ENCODE measurements around the gene TTYH1.

Gene TTYH1

DNA sequence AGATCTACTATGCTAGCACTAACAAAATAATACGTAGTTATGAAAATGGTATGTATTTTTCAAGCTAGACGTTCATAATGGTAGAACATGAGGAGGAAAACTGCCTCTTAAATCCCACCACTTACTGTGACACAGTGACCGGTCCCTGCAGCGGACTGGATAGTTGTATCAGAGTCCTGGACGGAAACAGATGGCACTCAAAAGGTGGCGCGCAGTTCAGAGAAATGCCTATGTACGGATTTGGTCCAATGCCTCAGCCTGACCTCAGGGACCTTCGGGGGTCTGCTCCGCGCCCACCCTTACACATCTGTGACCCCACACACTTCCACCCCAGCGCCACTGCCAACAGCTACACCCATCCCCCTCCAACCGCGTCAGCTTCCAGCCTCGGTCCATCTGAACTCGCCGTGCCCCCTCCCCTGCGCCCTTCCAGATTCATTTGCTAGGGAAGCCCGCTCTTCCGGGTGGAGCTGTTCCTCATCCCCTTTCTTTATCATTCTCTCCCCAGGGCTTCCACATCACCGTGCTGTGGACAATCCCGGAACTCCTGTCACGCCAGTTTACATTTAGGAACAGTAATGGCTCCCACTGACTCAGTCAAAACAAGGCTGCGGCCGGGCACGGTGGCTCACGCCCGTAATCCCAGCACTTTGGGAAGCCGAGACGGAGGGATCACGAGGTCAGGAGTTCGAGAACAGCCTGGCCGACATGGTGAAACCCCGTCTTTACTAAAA is 32.9 kb downstream of the TTYH1 start:
- DNase-seq, result peak; percentile 53

DNA sequence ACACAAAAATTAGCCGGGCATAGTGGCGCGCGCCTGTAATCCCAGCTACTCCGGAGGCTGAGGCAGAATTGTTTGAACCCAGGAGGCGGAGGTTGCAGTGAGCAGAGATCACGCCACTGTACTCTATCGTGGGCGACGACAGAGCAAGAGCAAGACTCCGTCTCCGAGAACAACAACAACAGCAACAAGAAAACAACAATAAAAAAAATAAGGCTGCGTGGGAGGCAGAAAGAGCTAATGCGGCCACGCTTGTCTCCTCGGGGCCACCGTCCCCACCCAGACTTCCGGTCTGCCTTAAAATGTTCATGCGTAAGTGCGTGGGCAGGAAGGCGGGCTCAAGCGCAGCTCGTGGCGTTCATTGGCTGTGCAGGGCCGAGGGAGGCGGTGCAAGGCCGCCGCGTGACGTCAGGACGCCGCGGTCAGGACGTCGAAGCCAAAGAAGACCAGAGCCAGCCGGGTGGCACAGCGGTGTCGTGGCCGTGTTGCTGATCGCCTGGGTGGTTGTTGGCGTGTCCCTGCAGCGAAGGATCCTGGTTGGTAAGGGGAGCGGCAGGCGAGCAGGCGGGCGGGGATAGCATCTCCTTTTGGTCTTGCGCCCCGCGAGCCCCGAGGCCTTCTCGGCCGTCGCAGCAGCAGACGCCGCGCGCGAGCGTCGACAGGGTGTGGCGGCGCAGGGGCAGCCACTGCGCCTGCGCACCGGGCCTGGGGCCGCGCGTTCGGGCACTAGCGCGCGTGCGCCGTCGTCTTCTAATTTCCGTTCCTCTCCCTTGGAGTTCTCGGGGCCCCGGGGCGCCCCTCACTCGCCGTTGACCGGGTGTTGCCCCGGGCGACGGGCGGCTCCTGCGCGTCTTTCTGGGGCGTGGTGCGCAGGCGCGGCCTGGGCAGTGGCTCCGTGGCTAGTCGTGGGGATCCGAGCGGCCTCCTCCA is 33.8 kb downstream of the TTYH1 start, which contains the start of gene LENG8:
TSS of gene LENG8 (plus strand) at position 426 of the 927 bp plus-strand sequence. CDS start 2,146 bp downstream, outside the sequence.
- peak; percentile 97 for DNase-seq

DNA sequence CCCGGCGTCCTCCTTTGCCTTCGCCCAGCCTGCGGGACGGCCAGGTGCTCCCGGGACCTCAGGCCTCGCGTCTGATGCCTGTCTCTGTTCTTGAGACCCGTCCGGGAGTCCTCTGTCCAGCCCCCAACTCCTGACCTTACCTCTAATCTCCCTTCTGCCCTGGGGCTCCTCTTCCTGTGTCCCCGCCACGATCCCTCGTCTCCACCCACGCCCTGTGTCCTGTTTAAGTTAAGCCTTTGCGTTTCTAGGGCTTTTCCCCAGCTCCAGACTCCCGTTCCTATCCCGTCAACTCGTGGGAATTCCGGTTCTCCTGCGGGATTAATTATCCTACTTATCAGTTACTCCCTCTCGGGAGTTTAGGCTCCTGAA is 34.4 kb downstream of the TTYH1 start:
- DNase-seq, result no peak

DNA sequence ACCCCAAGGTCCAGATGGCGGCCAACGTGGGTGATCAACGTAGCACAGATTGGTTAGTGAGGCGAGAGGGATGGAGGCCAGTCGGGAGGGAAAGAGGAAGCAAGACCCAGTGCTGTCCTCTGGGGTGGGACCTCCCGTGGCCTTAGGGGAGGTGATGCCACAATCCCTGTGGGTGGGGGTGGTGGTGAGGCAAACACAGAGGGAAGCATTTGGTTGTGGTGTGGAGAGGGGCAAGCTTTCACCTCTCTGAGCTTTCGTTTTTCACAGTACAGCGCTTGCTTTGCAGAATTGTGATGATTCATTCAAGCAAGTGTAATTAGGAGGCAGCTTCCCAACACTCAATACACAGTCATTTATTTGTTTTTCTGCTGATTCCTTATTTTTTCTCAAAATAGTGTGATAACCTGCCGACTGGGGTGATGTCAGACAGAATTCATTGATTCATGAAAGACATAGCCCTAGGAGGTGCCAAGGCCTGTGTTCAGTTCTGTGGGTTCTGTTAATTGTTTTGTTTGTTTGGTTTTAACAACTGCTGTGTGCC is 36.1 kb downstream of the TTYH1 start:
- DNase-seq, result no peak

DNA sequence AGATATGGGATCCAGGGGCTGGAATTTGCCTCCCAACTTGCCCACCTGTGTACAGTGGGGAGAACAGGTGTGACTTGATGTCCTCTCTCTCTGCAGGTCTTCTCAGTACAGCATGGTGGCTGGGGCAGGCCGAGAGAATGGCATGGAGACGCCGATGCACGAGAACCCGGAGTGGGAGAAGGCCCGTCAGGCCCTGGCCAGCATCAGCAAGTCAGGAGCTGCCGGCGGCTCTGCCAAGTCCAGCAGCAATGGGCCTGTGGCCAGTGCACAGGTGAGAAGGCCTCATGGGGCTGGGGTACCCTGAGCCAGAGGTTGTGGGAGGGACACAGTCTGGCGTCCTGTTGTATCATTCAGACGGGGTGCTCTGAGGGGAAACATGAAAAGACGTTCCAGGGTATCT is 36.7 kb downstream of the TTYH1 start:
- no peak for DNase-seq

DNA sequence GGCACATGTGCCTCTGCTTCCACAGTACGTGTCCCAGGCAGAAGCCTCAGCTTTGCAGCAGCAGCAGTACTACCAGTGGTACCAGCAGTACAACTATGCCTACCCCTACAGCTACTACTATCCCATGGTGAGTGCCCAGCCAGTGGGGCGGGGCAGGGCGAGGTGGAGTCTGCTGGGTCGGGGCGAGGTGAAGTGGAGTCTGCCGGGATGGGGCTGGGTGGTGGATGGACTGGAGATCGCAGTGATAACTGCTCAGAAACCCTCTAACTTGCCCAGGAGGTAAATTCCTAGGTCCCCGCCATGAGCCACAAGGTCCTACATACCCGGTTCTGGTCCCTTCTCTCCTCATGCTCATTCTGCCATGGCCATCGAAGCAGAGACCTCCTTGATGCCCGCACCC is 37.4 kb downstream of the TTYH1 start:
- DNase-seq, result no peak

DNA sequence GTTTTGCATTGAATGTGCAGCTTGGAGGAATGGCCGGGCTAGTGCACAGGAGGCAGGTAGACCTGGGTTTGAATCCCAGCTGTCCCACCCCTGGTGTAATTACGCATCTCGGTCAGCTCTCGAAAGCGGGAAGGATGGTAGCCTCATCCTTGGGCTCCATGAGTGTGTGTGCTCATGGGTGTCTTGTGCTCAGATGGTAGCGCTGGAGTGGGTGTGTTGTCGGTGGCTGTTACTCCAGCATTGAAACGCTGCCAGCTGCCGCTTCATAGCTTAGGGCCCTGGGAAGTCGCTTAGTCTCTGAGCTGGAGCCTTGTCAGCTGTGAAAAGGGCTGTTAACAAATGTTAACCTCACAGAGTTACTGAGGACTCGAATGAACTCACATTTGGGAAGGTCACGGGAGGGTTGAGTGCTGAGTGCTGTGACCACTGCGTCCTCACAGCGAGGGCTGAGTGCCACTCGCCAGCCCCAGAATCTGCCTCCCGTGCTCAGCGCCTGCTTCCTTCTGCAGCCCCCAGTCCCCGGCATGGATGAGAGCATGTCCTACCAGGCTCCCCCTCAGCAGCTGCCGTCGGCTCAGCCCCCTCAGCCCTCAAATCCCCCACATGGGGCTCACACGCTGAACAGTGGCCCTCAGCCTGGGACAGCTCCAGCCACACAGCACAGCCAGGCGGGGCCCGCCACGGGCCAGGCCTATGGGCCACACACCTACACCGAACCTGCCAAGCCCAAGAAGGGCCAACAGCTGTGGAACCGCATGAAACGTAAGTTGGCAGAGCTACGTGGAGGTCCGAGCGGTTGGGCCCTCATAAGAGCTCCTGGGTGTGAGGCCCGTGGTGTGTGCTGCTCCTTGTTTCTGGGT is 38.9 kb downstream of the TTYH1 start:
- no peak for DNase-seq

DNA sequence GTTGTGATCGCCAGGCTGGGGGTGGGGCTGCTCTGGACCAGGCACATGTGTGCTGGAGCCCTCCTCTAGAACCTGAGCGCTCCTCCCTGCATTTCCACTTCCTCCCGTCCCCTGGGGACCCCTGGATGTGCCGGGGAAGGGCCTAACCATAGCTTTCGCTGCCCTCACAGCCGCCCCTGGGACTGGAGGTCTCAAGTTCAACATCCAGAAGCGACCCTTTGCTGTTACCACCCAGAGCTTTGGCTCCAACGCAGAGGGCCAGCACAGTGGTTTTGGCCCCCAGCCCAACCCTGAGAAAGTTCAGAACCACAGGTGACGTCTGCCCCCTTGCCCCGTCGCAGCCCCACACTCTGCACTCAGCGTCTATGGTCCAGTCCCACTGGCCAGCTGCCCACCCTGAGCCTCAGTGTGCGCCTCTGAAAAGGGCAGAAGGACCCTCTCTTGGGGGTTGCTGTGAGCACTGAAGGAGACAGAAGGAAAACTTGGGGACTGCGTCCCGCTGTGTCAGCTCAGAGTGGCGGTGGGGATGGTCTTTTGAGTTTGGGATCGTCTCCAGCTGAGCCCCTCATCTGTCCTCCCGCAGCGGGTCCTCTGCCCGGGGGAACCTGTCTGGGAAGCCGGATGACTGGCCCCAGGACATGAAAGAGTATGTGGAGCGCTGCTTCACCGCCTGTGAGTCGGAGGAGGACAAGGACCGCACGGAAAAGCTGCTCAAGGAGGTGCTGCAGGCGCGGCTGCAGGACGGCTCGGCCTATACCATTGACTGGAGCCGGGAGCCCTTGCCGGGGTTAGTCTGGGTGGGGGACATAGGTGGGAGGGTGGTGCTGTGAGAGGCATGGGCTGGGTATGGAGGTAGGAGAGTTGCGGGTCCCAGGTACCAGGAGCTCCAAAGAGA is 39.8 kb downstream of the TTYH1 start:
- no peak for DNase-seq

DNA sequence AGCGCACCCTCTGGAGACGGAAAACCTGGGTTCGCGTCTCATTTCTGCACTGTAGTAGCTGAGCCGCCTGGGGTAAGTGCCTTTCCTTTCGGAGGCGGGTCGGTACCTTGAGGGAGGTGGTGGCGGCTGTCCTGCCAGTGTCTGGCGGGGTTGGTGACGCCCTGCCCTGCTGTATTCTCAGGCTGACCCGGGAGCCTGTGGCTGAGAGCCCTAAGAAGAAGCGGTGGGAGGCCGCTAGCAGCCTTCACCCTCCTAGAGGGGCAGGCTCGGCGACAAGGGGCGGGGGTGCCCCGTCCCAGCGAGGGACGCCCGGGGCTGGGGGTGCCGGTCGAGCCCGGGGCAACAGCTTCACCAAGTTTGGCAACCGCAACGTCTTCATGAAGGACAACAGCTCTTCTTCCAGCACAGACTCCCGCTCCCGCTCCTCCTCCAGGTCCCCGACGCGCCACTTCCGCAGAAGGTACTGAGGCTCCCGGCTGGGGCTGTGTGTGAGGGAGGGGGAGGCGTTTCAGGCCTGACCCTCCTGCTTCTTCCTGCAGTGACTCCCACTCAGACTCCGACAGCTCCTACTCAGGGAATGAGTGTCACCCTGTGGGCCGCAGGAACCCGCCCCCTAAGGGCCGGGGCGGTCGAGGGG is 40.6 kb downstream of the TTYH1 start:
- DNase-seq, result no peak

DNA sequence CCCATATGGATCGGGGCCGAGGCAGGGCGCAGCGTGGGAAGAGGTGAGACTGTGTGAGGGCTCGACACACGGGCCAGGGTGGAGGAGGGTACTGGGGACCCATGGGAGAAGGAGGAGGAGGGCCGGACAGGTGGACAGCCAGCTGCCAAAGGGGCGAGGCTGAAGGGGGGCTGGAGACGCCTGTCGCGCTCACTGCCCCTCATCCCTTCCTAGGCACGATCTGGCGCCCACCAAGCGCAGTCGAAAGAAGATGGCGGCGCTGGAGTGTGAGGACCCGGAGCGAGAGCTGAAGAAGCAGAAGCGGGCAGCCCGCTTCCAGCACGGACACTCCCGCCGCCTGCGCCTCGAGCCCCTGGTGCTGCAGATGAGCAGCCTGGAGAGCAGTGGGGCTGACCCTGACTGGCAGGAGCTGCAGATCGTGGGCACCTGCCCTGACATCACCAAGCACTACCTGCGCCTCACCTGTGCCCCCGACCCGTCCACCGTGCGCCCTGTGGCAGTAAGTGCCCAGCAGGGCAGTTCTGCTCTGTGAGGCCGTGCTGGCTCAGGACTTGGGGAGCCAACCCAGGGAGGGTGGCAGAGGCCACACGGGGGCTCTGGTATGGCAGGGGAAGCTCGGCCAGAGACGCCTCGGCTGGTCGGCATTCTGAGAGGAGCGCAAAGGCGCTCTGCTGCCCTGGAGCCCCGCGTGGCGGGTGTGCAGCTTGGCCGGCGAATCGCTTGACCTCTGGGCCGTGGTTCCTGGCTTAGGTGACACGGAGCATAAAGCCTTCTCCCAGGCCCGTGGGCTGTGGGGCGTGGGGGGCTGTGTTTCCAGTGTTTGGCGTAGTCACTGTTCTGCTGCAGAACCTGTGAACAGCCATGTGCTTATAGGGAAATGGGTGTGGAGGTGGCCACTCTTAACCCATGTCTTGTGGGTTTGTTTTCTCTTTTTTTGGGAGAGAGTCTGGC is 41.4 kb downstream of the TTYH1 start:
- DNase-seq, result no peak

DNA sequence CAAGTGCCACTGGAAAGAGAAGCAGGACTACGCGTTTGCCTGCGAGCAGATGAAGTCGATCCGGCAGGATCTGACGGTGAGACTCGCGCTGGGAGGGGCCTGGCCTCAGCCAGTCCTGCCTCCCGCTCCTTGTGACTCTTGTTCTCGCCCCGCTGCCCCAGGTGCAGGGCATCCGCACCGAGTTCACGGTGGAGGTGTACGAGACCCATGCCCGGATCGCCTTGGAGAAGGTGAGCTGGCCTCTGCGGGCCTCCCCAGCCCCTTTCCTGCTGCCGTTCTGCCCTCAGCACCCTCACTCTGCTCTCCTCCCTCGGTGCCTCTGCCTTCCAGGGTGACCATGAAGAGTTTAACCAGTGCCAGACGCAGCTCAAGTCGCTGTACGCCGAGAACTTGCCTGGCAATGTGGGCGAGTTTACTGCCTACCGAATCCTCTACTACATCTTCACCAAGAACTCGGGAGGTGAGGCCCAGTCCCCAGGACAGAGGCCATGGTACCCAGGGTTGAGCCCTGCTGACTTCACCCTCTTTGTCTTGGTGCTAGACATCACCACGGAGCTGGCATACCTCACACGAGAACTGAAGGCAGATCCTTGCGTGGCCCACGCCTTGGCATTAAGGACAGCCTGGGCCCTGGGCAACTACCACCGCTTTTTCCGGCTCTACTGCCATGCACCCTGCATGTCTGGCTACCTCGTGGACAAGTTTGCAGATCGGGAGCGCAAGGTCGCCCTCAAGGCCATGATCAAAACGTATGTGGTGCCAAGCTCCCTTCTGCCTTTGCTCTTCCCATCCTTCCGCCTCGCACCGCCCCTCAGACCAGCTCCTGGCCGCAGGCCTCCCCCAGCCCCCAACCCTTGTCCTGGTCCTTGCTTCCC is 42.7 kb downstream of the TTYH1 start:
- no peak for DNase-seq

DNA sequence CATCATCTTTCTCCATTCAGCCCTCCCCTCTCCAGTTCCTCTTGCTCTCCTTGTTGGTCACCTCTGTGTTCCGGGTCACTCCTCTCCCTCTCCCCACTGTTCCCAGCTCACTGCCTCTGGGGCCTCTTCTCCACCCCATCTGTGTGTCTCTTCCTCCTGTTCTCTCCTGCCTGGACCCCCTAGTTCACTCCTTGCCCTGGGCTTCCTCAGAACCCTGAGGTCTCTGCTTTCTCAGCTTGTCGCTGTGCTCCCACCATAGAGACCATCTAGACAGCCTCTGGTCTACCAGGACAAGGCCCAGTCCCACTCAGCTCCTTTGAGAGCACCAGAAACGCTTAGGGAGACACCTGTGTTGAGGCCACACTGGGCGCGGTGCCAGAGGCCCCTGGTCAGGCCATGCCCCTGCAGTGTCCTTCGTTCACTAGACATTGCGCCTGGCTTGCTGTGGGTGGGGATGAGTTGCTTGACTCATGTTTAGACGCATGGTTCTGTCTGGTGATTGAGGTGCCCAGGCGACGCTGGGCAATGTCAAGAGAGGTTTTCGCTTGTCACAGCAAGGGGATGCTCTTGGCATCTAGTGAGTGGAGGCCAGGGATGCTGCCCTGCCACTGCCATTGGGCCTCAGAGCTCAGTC is 43.5 kb downstream of the TTYH1 start:
- no peak for DNase-seq

DNA sequence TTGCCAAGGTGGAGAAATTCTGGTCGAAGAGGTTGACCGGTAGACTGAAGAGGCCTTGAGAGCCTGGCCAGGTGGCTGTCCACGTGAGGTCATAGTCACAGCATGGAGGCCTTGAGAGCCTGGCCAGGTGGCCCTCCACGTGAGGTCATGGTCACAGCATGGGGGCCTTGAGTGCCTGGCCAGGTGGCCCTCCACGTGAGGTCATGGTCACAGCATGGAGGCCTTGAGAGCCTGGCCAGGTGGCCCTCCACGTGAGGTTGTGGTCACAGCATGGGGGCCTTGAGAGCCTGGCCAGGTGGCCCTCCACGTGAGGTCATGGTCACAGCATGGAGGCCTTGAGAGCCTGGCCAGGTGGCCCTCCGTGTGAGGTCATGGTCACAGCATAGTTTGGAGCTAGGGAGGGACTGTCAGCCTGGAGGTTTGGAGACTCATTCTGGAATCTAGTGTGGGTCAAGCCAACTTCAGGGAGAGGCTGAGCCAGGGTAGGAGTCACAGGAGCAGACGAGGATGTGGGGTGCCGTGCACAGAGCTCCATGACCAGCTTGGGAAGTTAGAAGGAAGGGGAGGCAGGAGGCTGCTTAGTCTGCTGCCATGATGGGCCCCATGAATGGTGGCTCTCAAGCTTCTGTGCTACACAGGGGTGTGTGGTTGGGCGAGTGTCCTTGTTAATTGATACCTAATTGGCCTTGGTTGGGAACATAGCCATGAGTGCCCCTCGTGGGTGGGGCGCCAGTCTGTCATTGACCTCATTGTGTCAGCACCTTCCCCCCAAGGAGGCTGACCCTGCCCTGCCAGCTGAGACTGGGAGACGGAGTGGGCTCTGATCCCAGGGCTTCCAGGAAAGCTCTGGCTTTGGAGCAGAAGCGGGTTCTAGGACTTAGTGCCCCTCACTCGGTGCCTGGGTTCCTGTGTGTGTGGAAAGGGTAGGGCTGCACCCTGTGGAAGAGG is 44.3 kb downstream of the TTYH1 start:
- no peak for DNase-seq

DNA sequence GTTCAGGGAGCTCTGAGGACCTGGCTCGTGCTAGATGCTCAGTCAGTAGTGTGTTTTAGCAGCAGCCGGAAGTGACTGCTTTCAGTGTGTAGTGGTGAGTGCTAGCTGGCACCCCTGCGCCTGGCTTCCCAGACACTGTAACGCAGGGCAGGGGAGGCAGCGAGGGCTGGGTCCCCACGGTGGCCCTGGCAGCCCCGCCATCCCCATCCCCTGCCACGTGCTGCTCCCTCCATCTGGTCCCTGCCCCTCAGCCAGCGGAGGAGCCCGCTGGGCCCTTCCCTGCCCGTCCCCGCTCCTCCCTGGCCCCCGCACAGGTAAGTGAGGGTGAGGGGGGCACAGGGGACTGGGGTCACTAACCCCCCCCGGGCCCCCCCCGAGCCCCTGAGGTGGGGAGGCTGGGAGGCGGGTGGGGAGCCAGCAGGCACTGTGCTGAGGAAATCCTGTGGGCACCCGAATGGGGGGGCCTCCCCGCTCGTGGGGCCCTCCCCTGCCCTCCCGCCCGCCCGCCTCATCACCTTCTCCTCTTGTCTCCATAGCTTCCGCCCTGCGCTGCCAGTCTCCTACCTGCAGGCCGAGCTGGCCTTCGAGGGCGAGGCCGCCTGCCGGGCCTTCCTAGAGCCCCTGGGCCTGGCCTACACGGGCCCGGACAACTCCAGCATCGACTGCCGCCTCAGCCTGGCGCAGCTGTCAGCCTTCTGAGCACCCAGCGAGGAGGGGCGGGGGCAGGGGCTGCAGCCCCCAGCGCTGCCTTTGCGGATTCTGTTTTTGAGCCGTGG is 45.2 kb downstream of the TTYH1 start:
- no peak for DNase-seq

DNA sequence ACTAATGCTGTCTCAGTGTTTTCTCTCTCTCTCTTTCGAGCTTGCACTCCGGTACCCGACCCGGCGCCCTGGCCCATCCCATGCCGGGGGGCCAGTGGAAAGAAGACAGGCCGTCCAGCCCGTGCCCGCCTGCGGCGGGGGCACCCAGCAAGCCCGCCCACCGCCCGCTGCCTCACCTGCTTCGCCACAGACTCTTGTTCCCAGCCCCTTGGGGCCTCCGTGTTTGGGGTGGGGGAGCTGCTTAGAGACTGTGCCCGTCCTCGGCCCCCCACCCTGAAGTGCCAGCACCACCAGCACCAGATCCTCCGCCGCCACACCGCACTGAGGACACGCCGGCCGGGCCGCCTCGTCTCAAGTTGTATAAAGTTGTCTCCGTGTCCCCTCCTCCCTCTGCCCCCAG is 45.9 kb downstream of the TTYH1 start:
- no peak for DNase-seq

DNA sequence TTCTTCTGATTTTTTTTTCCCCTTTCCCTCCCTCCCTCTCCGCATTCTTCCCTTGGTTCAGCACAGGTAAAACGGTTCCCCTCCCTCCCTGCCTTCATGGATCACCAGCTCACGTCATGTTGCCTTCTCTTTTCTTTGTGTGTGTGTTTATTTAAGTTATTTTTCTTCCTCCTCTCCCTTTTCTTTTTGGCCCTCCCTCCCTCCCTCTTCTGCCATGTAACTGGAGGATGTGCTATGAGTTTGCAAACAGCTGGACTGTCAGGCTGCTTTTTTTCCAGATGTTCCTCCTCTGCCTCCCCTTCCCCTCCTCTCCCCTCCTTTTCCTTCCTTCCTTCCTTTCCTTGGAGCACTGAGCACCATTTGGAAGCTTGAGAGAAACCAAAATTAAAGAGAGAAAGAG is 46.3 kb downstream of the TTYH1 start:
- no peak for DNase-seq
